ENCODE measurements around the gene ATP13A5. TPM values are rescaled to one million over a fixed set of nuclear protein-coding genes. Genes with fewer than 3 reads are reported as not detected.

The ATP13A5 gene
- total and polyA plus RNA-seq, 8 donors, result 0.55 to 2.0 TPM; not detected in 6

- intact Hi-C loops (cut with DNase I; ENCODE audit: low total_unique reads), result no loop called here
- 78 to 91% (median 83%) methylated on average over 4 of the region's 4 CpGs for WGBS, 5 donors
Observed at GRCh38 chr3:193229851-193230420, 148.6 kb downstream of the ATP13A5 start.

DNA sequence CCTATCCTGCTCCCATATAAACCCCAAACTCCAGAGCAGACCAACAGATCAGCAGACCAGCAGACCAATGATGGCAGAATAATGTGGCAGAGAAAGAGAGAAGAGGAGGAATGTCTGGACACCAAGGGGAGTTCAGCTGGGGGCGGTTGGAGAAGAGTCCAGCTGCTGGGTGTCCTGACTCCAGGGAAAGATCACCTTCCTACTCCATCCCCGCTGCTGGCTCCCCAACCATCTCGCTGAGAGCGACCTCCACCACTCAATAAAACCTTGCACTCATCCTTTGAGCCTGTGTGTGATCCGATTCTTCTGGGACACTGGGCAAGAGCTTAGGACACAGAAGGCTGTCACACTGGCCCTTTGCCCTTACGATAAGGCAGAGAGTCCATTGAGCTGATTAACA lies 150.3 kb downstream of the ATP13A5 start:
- 83 to 96% (median 91%) methylated on average over 5 to 6 of the region's 6 CpGs for WGBS, 5 donors
- no peak overlapping the region for H3K4me3 ChIP-seq
- H3K27ac ChIP-seq, result no peak overlapping the region
- no peaks in the 10 kb centered on the region for H3K36me3 ChIP-seq
- no peak for TF ChIP-seq EP300 (IDR thresholded peaks at IDR 0.05)
- TF ChIP-seq, protein P1, sequence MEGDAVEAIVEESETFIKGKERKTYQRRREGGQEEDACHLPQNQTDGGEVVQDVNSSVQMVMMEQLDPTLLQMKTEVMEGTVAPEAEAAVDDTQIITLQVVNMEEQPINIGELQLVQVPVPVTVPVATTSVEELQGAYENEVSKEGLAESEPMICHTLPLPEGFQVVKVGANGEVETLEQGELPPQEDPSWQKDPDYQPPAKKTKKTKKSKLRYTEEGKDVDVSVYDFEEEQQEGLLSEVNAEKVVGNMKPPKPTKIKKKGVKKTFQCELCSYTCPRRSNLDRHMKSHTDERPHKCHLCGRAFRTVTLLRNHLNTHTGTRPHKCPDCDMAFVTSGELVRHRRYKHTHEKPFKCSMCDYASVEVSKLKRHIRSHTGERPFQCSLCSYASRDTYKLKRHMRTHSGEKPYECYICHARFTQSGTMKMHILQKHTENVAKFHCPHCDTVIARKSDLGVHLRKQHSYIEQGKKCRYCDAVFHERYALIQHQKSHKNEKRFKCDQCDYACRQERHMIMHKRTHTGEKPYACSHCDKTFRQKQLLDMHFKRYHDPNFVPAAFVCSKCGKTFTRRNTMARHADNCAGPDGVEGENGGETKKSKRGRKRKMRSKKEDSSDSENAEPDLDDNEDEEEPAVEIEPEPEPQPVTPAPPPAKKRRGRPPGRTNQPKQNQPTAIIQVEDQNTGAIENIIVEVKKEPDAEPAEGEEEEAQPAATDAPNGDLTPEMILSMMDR (IDR thresholded peaks at IDR 0.05), result no peak
- no peak for TF ChIP-seq POLR2A (IDR thresholded peaks at IDR 0.05)
- no peak for TF ChIP-seq POLR2AphosphoS5 (IDR thresholded peaks at IDR 0.05)
- H3K27me3 ChIP-seq, result peaks cover 0 to 10% (median 0%) of the 10 kb centered on the region in 3 donors
- intact Hi-C loops (cut with DNase I; ENCODE audit: low total_unique reads), result no loop called here
- no peak for DNase-seq
- H3K9me3 ChIP-seq, result no peaks in the 10 kb centered on the region
- H3K4me1 ChIP-seq, result no peaks in the 10 kb centered on the region

More at GRCh38 chr3:193229851-193230420, 148.6 kb downstream of the ATP13A5 start:
- Histone ChIP-seq H3K9me3 (no peaks in the 10 kb centered on the region), H3K36me3 (no peaks in the 10 kb centered on the region), H3K27me3 (peaks cover 0 to 10% (median 0%) of the 10 kb centered on the region in 3 donors), H3K27ac (no peak overlapping the region), H3K4me3 (no peak overlapping the region), H3K4me1 (no peaks in the 10 kb centered on the region)
- TF ChIP-seq EP300 (IDR thresholded peaks at IDR 0.05), result no peak
- TF ChIP-seq, protein P1 (IDR thresholded peaks at IDR 0.05), result no peak
- TF ChIP-seq POLR2A (IDR thresholded peaks at IDR 0.05), result no peak
- no peak for TF ChIP-seq POLR2AphosphoS5 (IDR thresholded peaks at IDR 0.05)
- no peak for DNase-seq

DNA sequence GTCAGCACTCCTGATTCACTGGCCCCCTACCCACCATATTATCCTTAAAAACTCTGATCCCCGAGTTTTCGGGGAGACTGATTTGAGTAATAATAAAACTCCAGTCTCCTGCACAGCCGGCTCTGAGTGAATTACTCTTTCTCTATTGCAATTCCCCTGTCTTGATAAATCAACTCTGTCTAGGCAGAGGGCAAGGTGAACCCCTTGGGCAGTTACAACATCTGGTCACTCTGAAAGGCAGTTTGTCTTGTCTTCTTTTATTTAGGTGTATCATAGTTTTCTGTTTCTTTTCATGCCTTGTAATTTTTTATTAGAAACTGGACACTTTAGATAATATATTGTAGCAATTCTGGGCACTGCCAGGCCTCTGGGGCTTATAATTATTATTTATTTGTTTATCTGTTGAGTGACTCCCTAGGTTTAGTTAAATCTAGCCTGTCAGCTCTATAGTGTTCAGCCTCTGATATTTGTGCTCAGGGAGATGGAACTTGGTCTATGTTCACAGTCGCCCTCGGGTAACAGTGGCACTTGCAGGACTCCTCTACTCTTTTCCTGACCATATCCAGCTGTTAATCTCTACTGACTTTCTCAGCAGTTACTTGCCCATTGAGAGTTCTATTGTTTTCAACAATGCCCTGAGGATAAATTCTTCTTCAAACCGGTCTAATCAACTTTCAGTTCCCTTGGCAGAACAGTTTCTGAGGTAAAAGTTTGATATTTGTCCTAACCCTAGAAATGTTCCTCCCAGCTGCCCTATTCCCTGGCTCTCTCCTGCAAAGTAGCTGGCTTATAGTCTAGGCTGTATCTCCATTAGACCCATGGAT lies 153.0 kb downstream of the ATP13A5 start:
- Histone ChIP-seq H3K27me3 (peaks cover 0 to 10% (median 0%) of the 10 kb centered on the region in 3 donors), H3K36me3 (no peaks in the 10 kb centered on the region), H3K4me1 (no peaks in the 10 kb centered on the region), H3K4me3 (no peak overlapping the region), H3K27ac (no peak overlapping the region), H3K9me3 (no peaks in the 10 kb centered on the region)
- intact Hi-C loops (cut with DNase I; ENCODE audit: low total_unique reads), result no loop called here
- no peak for TF ChIP-seq POLR2A (IDR thresholded peaks at IDR 0.05)
- TF ChIP-seq POLR2AphosphoS5 (IDR thresholded peaks at IDR 0.05), result no peak
- TF ChIP-seq, protein P1 (IDR thresholded peaks at IDR 0.05), result no peak
- no peak for TF ChIP-seq EP300 (IDR thresholded peaks at IDR 0.05)
- DNase-seq, result no peak
- WGBS, 5 donors, result 82 to 88% (median 84%) methylated on average over 6 of the region's 6 CpGs

Other genes starting within 250 kb of the ATP13A5 start
- 1 to 10 TPM in 1 of 5 donors, not detected in 4; 5.8 TPM for gene PLAAT1, start 137.5 kb downstream of the ATP13A5 start, total RNA-seq
- 1 to 10 TPM in 1 of 3 donors, under 1 TPM in 1, not detected in 1; 1.00 to 1.6 TPM for gene PLAAT1, start 137.5 kb downstream of the ATP13A5 start, polyA plus RNA-seq
- gene ATP13A4, start 176.1 kb upstream of the ATP13A5 start, total RNA-seq, result 10 to 100 TPM; 12.3 to 42.6 (median 33.0) TPM
- 10 to 100 TPM in 1 of 3 donors, 1 to 10 TPM in 1, under 1 TPM in 1; 0.46 to 13.1 (median 2.8) TPM for gene ATP13A4, start 176.1 kb upstream of the ATP13A5 start, polyA plus RNA-seq
- 100 to 1,000 TPM in 3 of 5 donors, 10 to 100 TPM in 2; 26.1 to 198 (median 117) TPM for gene OPA1, start 214.5 kb upstream of the ATP13A5 start, total RNA-seq
- 10 to 100 TPM; 12.1 to 15.7 (median 14.6) TPM for gene OPA1, start 214.5 kb upstream of the ATP13A5 start, polyA plus RNA-seq